Measurements from ENCODE around the gene ZNF407. TPM values are rescaled to one million over a fixed set of nuclear protein-coding genes. Genes with fewer than 3 reads are reported as not detected.

The ZNF407 gene
- total and polyA plus RNA-seq, 9 donors, result 5.3 to 22.3 (median 18.7) TPM

GRCh38 chr18:74608681-74609080 is 11.0 kb downstream of the ZNF407 start:
- TF ChIP-seq EP300 (IDR thresholded peaks at IDR 0.05) (no peak), CTCF (IDR thresholded peaks at IDR 0.05) (no peak), POLR2A (IDR thresholded peaks at IDR 0.05) (no peak)
- intact Hi-C loops (cut with DNase I), result no loop called here
- H3K27me3 ChIP-seq, result no peaks in the 10 kb centered on the region
- no peaks in the 10 kb centered on the region for H3K36me3 ChIP-seq
- H3K4me3 ChIP-seq, result no peak overlapping the region
- no peaks in the 10 kb centered on the region for H3K9me3 ChIP-seq
- peaks cover 2% of the 10 kb centered on the region for H3K4me1 ChIP-seq (ENCODE audit: insufficient read depth)
- no peak for DNase-seq
- WGBS, 3 donors, result 91 to 97% (median 93%) methylated on average over 2 of the region's 2 CpGs
- H3K27ac ChIP-seq, result no peak overlapping the region

GRCh38 chr18:74609535-74609934 is 11.9 kb downstream of the ZNF407 start:
- 82 to 89% (median 85%) methylated on average over 3 of the region's 3 CpGs for WGBS, 3 donors
- H3K27me3 ChIP-seq, result no peaks in the 10 kb centered on the region
- no peak for DNase-seq

DNA sequence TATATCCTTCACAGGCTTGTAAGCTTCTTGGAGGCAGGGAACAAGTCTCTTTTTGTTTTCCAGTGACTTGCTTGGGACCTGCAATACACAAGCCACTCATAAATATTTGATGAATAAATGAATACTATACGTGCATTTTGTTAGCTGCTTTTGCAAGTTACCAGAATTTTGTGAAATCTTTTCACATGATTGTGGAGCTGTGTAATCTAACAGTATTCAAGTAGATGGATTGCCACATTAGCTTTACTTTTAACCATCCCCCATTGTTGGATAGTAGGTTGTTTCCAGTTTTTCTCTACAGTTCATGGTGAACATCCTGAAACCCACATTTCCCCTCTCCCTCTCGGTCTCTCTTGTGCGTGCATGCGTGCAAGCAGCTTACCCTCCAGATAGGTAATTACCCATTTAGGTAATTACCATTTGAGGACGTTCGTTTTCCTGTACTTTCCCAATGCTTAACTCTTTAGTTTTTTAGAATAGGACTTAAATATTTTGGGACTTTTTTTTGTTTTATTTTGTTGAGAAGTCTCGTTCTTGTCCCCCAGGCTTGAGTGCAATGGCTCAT is 12.5 kb downstream of the ZNF407 start:
- Histone ChIP-seq H3K4me3 (no peak overlapping the region), H3K36me3 (no peaks in the 10 kb centered on the region), H3K9me3 (no peaks in the 10 kb centered on the region), H3K27ac (no peak overlapping the region), H3K27me3 (no peaks in the 10 kb centered on the region), H3K4me1 (ENCODE audit: insufficient read depth) (peaks cover 2% of the 10 kb centered on the region)
- 92 to 94% (median 93%) methylated on average over 7 of the region's 7 CpGs for WGBS, 3 donors
- TF ChIP-seq CTCF (IDR thresholded peaks at IDR 0.05), result no peak
- no peak for TF ChIP-seq POLR2A (IDR thresholded peaks at IDR 0.05)
- TF ChIP-seq EP300 (IDR thresholded peaks at IDR 0.05), result no peak
- intact Hi-C loops (cut with DNase I), result no loop called here
- DNase-seq, result no peak

More at GRCh38 chr18:74609535-74609934, 11.9 kb downstream of the ZNF407 start:
- H3K9me3 ChIP-seq, result no peaks in the 10 kb centered on the region
- H3K36me3 ChIP-seq, result no peaks in the 10 kb centered on the region
- no peak overlapping the region for H3K4me3 ChIP-seq
- no peak overlapping the region for H3K27ac ChIP-seq
- intact Hi-C loops (cut with DNase I), result no loop called here
- TF ChIP-seq CTCF (IDR thresholded peaks at IDR 0.05) (no peak), POLR2A (IDR thresholded peaks at IDR 0.05) (no peak), EP300 (IDR thresholded peaks at IDR 0.05) (no peak)
- H3K4me1 ChIP-seq (ENCODE audit: insufficient read depth), result peaks cover 2% of the 10 kb centered on the region

- 84 to 89% (median 86%) methylated on average over 1 of the region's 1 CpG for WGBS, 3 donors
- no peak for DNase-seq
- H3K27me3 ChIP-seq, result no peaks in the 10 kb centered on the region
- no peaks in the 10 kb centered on the region for H3K9me3 ChIP-seq
- no peak overlapping the region for H3K4me3 ChIP-seq
- TF ChIP-seq EP300 (IDR thresholded peaks at IDR 0.05) (no peak), POLR2A (IDR thresholded peaks at IDR 0.05) (no peak), CTCF (IDR thresholded peaks at IDR 0.05) (no peak)
- peaks cover 2% of the 10 kb centered on the region for H3K4me1 ChIP-seq (ENCODE audit: insufficient read depth)
- H3K27ac ChIP-seq, result no peak overlapping the region
- intact Hi-C loops (cut with DNase I), result no loop called here
- no peaks in the 10 kb centered on the region for H3K36me3 ChIP-seq
Observed at GRCh38 chr18:74610860-74611259, 13.2 kb downstream of the ZNF407 start.
